GM08714 (cell line): Measurements from ENCODE around the gene NACC2.

ENCODE experiments used
- H3K4me3 ChIP-seq: fragments of 200-500 bp; sonication (Bioruptor generic); 2 replicates; pipeline ENCODE4 v1.5.1; 2014; ENCODE audit warnings: mild to moderate bottlenecking, low read length, inconsistent platforms
- ZNF274 ChIP-seq: IDR thresholded peaks from 2 replicates; pipeline ENCODE4 v1.6.1; 2012; ENCODE audit warnings: mild to moderate bottlenecking, low read depth, low read length

The NACC2 gene

GRCh38 chr9:136119061-136119882 is 24.2 kb upstream of the NACC2 start:
- no peak for TF ChIP-seq ZNF274
- H3K4me3 ChIP-seq = peak overlapping the region; percentile 91

GRCh38 chr9:136118320-136119060 is 23.4 kb upstream of the NACC2 start, which contains the start of gene TMEM250:
TMEM250 (minus strand) TSS chr9:136118875; CDS start chr9:136116900, 1,975 bp downstream.
- H3K4me3 ChIP-seq = peak within 1 kb of the TSS; percentile 91
- TF ChIP-seq ZNF274 = no peak

- TF ChIP-seq ZNF274 = no peak
- H3K4me3 ChIP-seq = peak overlapping the region; percentile 91
Observed at GRCh38 chr9:136117916-136118319, 22.8 kb upstream of the NACC2 start.

- no peak for TF ChIP-seq ZNF274
- peak overlapping the region; percentile 91 for H3K4me3 ChIP-seq
Observed at GRCh38 chr9:136117291-136117915, 22.3 kb upstream of the NACC2 start.

- H3K4me3 ChIP-seq = no peak overlapping the region
- TF ChIP-seq ZNF274 = no peak
Observed at GRCh38 chr9:136116360-136117098, 21.4 kb upstream of the NACC2 start.

GRCh38 chr9:136115641-136116359 is 20.7 kb upstream of the NACC2 start:
- H3K4me3 ChIP-seq = no peak overlapping the region
- TF ChIP-seq ZNF274 = no peak

GRCh38 chr9:136115206-136115605 is 20.1 kb upstream of the NACC2 start:
- no peak overlapping the region for H3K4me3 ChIP-seq
- no peak for TF ChIP-seq ZNF274

GRCh38 chr9:136114610-136115009 is 19.5 kb upstream of the NACC2 start:
- TF ChIP-seq ZNF274 = no peak
- no peak overlapping the region for H3K4me3 ChIP-seq

GRCh38 chr9:136112541-136112940 is 17.5 kb upstream of the NACC2 start:
- no peak for TF ChIP-seq ZNF274
- no peak overlapping the region for H3K4me3 ChIP-seq

GRCh38 chr9:136111910-136112309 is 16.8 kb upstream of the NACC2 start:
- no peak overlapping the region for H3K4me3 ChIP-seq
- TF ChIP-seq ZNF274 = no peak

GRCh38 chr9:136111190-136111589 is 16.1 kb upstream of the NACC2 start:
- H3K4me3 ChIP-seq = no peak overlapping the region; the same call in 1 of the 2 replicates
- TF ChIP-seq ZNF274 = no peak

- TF ChIP-seq ZNF274 = no peak
- H3K4me3 ChIP-seq = peak overlapping the region; percentile 57; the same call in 1 of the 2 replicates
Observed at GRCh38 chr9:136110082-136111061, 15.3 kb upstream of the NACC2 start.
